ENCODE data around the gene DTX1.

GRCh38 chr12:113096675-113097461, 40.3 kb downstream of the DTX1 start:
- TF ChIP-seq ZNF274 (IDR thresholded peaks at IDR 0.05; ENCODE audit: low read depth, low read length) (no peak), SUZ12 (IDR thresholded peaks at IDR 0.05; ENCODE audit: extremely low read depth, insufficient read depth, insufficient read length) (no peak), YY1 (IDR thresholded peaks at IDR 0.05; ENCODE audit: insufficient read depth, insufficient read length) (no peak)

All from NT2/D1 (cell line).